GM12875 (cell line): ENCODE measurements around the gene TRIO.

Experiments used
- H3K4me3 ChIP-seq: one replicate; pipeline ENCODE4 v1.5.1; 2011; ENCODE audit warnings: low read depth, low read length, control low read depth
- TF ChIP-seq, protein P1 (sequence below): IDR thresholded peaks from 2 replicates; pipeline ENCODE4 v1.5.1; 2011; ENCODE audit warnings: low read depth, mild to moderate bottlenecking, control low read depth, inconsistent platforms, low read length, moderate library complexity, borderline replicate concordance; ENCODE audit not compliant: insufficient read depth

The TRIO gene

GRCh38 chr5:14146725-14147124, 3.6 kb downstream of the TRIO start:
- TF ChIP-seq, protein P1, sequence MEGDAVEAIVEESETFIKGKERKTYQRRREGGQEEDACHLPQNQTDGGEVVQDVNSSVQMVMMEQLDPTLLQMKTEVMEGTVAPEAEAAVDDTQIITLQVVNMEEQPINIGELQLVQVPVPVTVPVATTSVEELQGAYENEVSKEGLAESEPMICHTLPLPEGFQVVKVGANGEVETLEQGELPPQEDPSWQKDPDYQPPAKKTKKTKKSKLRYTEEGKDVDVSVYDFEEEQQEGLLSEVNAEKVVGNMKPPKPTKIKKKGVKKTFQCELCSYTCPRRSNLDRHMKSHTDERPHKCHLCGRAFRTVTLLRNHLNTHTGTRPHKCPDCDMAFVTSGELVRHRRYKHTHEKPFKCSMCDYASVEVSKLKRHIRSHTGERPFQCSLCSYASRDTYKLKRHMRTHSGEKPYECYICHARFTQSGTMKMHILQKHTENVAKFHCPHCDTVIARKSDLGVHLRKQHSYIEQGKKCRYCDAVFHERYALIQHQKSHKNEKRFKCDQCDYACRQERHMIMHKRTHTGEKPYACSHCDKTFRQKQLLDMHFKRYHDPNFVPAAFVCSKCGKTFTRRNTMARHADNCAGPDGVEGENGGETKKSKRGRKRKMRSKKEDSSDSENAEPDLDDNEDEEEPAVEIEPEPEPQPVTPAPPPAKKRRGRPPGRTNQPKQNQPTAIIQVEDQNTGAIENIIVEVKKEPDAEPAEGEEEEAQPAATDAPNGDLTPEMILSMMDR = no peak
- H3K4me3 ChIP-seq = no peak overlapping the region

DNA sequence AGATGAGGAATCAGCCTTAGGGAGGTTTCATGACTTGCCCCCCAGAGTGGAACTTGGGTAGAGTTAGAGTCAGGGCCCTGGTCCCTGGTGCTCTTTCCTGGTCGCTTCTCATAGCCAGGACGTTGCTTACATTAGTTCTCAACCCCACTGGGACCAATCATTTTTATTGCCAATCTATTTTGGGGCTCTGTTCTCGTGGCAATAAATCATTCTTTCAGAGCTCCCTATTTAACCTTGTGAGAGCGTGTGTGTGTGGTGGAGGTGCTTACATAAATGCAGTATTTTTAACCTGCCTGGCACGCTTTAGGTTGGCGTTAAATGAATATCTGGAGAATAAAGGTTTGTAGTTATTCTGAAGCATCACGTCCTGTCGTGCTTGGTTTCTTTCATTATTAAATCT, 4.1 kb downstream of the TRIO start:
- no peak overlapping the region for H3K4me3 ChIP-seq

GRCh38 chr5:14148483-14148882, 5.3 kb downstream of the TRIO start:
- H3K4me3 ChIP-seq = no peak overlapping the region
- TF ChIP-seq, protein P1 = no peak

More for the DNA sequence above, 4.1 kb downstream of the TRIO start:
- TF ChIP-seq, protein P1 = no peak

DNA sequence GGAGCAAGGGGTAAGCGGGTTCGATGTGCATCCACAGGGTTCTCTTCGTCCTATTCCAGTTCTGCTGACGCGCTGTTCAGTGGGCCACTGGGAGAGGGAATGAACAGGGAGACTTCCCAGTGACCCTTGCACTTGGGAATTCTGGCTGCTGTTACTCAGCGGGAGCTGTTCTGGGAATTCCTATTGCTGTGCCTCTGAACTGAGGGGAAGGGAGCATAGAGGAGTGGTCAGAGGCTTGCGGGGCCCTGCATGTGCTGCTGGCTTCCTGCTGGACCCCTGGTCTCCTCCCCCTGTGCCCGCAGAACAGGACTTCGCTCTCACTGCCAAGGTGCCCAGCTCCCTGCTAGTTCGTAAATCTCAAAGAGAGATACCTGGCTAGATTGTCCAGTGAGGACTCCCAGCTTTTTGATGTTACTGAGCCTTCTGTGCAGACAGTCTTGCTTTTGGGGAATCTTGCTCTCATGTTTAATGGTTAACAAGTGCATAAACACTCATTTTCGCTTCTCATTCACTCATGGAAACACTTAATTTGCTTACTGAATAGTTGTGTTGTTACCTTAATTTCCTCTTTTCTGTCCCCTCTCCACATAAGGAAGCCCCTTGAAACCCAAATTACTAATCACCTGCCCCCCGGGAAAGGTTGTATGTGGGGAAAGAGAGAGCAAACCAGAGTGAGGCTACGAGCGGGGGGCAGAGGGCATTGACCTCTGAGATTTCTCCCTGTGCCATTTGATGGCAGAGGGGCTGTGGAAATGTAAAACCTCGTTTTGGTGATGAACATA, 5.9 kb downstream of the TRIO start:
- TF ChIP-seq, protein P1 = no peak
- no peak overlapping the region for H3K4me3 ChIP-seq

GRCh38 chr5:14149672-14150274, 6.6 kb downstream of the TRIO start:
- TF ChIP-seq, protein P1 = no peak
- H3K4me3 ChIP-seq = no peak overlapping the region

DNA sequence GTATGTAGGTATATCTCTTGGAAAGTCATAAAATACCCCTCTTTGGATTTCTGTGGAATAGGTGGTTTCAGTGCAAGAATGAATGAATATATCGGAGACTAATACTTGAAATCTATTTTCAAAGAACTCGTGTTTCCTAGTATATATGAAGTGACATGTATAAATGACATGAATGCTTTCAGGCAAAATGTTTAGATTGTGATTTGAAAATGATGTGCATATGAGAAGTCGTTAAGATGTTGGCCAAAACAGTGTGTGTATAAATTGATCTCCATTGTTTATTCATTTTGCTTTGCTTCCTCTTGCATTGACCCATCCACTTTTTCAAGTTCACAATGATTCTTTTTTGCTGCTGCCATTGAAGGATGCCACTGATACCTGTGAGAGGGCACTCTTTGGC, 8.3 kb downstream of the TRIO start:
- H3K4me3 ChIP-seq = no peak overlapping the region
- TF ChIP-seq, protein P1 = no peak
